Astrocyte (in vitro differentiated cells and primary cell): ENCODE data around the gene CAMK2N1. TPM values are rescaled to one million over a fixed set of nuclear protein-coding genes. Genes with fewer than 3 reads are reported as not detected.

Experiments used
- DNase-seq: peaks from one replicate; pipeline ENCODE4 v3.0.0-alpha.2; 2010; ENCODE audit warnings: low read depth
- FAIRE-seq: peaks from 2 replicates; lab custom pipeline; 2011; peaks lifted over from hg19 to GRCh38; lab: Jason Lieb, UNC
- H2AFZ ChIP-seq: 2 replicates; pipeline ENCODE4 v1.6.0; 2012; ENCODE audit warnings: low read depth, low read length, inconsistent platforms
- H3K27ac ChIP-seq: 2 replicates; pipeline ENCODE4 v1.5.1; 2011; ENCODE audit warnings: low read depth, low read length, inconsistent platforms
- H3K27me3 ChIP-seq: 2 replicates; pipeline ENCODE4 v1.6.0; 2011; ENCODE audit warnings: low read length, inconsistent platforms; ENCODE audit not compliant: insufficient read depth
- H3K36me3 ChIP-seq: 2 replicates; pipeline ENCODE4 v1.5.1; 2011; ENCODE audit warnings: low read length, inconsistent platforms; ENCODE audit not compliant: insufficient read depth
- H3K4me1 ChIP-seq: 2 replicates; pipeline ENCODE4 v1.5.1; 2011; ENCODE audit warnings: low read length, inconsistent platforms; ENCODE audit not compliant: insufficient read depth
- H3K4me2 ChIP-seq: 2 replicates; pipeline ENCODE4 v1.6.0; 2012; ENCODE audit warnings: low read length, inconsistent platforms
- H3K4me3 ChIP-seq: 2 replicates; pipeline ENCODE4 v1.5.1; 2011; ENCODE audit warnings: low read depth, mild to moderate bottlenecking, low read length, inconsistent platforms; ENCODE audit not compliant: insufficient read depth
- H3K79me2 ChIP-seq: 2 replicates; pipeline ENCODE4 v1.6.0; 2012; ENCODE audit warnings: mild to moderate bottlenecking, low read length, inconsistent platforms; ENCODE audit not compliant: insufficient read depth
- H3K9ac ChIP-seq: 2 replicates; pipeline ENCODE4 v1.6.0; 2012; ENCODE audit warnings: mild to moderate bottlenecking, low read length, inconsistent platforms
- H3K9me3 ChIP-seq: 2 replicates; pipeline ENCODE4 v1.5.1; 2012; ENCODE audit warnings: low read depth, mild to moderate bottlenecking, low read length, inconsistent platforms; ENCODE audit not compliant: insufficient read depth
- H4K20me1 ChIP-seq: 2 replicates; pipeline ENCODE4 v1.6.0; 2012; ENCODE audit warnings: low read length, inconsistent platforms; ENCODE audit not compliant: insufficient read depth
- H3K27ac Mint-ChIP-seq: one replicate; pipeline ENCODE4 v1.8.0; 2021; ENCODE audit warnings: mild to moderate bottlenecking, mixed read lengths; ENCODE audit not compliant: unreplicated experiment
- H3K27me3 Mint-ChIP-seq: one replicate; pipeline ENCODE4 v1.8.0; 2021; ENCODE audit warnings: low read depth, mixed read lengths; ENCODE audit not compliant: unreplicated experiment
- H3K36me3 Mint-ChIP-seq: one replicate; pipeline ENCODE4 v1.8.0; 2021; ENCODE audit warnings: low read depth, mixed read lengths; ENCODE audit not compliant: unreplicated experiment
- H3K4me1 Mint-ChIP-seq: one replicate; pipeline ENCODE4 v1.8.0; 2021; ENCODE audit warnings: low read depth, mixed read lengths; ENCODE audit not compliant: unreplicated experiment
- H3K4me3 Mint-ChIP-seq: one replicate; pipeline ENCODE4 v1.8.0; 2021; ENCODE audit warnings: mild to moderate bottlenecking, moderate library complexity, mixed read lengths; ENCODE audit not compliant: unreplicated experiment
- H3K9me3 Mint-ChIP-seq: one replicate; pipeline ENCODE4 v1.8.0; 2021; ENCODE audit warnings: mild to moderate bottlenecking, mixed read lengths; ENCODE audit not compliant: unreplicated experiment
- EZH2 ChIP-seq: IDR thresholded peaks from 2 replicates; pipeline ENCODE4 v1.6.1; 2012; ENCODE audit warnings: mild to moderate bottlenecking, low read length, inconsistent platforms; ENCODE audit not compliant: insufficient read depth
- total RNA-seq: library from RNA; stranded (reverse); gene quantifications from 2 replicates; pipeline ENCODE4 v1.2.1, GENCODE V29; 2021
- TF ChIP-seq, protein P1 (sequence below): IDR thresholded peaks from 2 replicates; pipeline ENCODE4 v1.5.1; 2011; ENCODE audit warnings: low read depth, mild to moderate bottlenecking, inconsistent platforms, low read length, moderate library complexity; ENCODE audit not compliant: insufficient read depth

The CAMK2N1 gene
- total RNA-seq, 1 donor from 2014 or later: 18.9 TPM

DNA sequence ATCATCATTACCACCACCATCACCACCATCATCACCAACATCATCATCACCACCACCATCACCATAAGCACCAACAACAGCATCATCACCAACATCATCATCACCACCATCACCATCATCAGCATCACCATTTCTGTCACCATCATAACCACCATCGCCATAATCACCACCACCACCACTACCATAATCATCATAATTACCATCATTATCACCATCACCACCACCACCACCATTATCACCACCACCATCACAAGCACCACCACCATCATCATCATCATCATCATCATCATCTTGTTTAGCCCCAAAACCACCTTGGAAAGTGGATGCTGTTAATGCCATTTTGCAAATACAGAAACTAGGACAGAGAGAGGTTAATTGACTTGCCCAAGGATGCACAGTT is 22.5 kb downstream of the CAMK2N1 start:
- DNase-seq (no peak), FAIRE-seq (no peak)
- Mint-ChIP-seq H3K36me3 (no peaks in the 10 kb centered on the region), H3K27me3 (peaks cover 43% of the 10 kb centered on the region), H3K4me3 (no peak overlapping the region), H3K9me3 (peaks cover 3% of the 10 kb centered on the region), H3K27ac (no peak overlapping the region), H3K4me1 (no peaks in the 10 kb centered on the region)
- Histone ChIP-seq H3K9ac (no peak overlapping the region), H3K4me2 (no peak overlapping the region), H4K20me1 (no peaks in the 10 kb centered on the region), H3K27me3 (peaks cover 37% of the 10 kb centered on the region), H3K4me3 (no peak overlapping the region), H2AFZ (no peak overlapping the region), H3K9me3 (peaks cover 5% of the 10 kb centered on the region), H3K79me2 (no peaks in the 10 kb centered on the region), H3K4me1 (no peaks in the 10 kb centered on the region), H3K36me3 (no peaks in the 10 kb centered on the region), H3K27ac (no peak overlapping the region)
- no peak for TF ChIP-seq EZH2
- TF ChIP-seq, protein P1, sequence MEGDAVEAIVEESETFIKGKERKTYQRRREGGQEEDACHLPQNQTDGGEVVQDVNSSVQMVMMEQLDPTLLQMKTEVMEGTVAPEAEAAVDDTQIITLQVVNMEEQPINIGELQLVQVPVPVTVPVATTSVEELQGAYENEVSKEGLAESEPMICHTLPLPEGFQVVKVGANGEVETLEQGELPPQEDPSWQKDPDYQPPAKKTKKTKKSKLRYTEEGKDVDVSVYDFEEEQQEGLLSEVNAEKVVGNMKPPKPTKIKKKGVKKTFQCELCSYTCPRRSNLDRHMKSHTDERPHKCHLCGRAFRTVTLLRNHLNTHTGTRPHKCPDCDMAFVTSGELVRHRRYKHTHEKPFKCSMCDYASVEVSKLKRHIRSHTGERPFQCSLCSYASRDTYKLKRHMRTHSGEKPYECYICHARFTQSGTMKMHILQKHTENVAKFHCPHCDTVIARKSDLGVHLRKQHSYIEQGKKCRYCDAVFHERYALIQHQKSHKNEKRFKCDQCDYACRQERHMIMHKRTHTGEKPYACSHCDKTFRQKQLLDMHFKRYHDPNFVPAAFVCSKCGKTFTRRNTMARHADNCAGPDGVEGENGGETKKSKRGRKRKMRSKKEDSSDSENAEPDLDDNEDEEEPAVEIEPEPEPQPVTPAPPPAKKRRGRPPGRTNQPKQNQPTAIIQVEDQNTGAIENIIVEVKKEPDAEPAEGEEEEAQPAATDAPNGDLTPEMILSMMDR: no peak

DNA sequence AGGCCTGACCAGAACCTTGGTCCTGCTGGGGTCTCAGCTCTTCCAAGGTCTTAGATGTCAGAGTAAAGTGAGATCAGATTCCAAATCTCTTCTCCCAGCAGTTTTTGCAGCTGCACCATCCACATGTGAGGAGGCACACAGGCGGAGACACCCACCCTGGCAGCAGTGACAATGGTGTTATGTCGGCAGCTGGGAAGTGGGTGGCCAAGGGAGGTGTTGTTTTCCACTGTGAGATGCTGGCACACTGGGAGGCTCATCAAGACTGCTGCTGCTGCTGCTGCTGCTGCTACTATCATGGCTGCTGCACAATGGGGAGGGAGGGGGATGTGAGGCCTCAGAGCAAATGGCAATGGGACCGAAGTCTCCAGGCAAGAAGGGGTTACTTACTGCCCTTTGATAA is 23.6 kb downstream of the CAMK2N1 start:
- no peak for FAIRE-seq
- H3K27me3 ChIP-seq: peaks cover 31% of the 10 kb centered on the region
- H3K36me3 Mint-ChIP-seq: no peaks in the 10 kb centered on the region

DNA sequence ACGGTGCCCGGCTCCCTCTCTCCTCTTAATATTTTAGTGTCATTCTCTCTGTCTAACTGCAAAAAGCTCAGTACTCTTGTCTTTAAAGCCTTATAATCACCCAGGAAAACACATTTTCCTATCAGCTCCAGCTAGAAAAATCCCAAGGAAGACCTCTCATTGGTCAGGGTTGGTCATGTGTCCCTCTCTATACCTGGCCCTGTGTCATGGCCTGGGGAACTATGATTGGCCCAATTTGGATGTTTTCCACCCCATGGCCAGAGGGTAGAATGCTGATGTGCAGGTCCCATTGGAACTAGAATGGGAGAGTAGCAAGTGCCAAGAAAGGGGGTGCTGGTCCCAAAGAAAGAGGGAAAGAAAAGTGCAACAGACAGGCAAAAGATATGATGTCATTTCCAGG is 27.3 kb downstream of the CAMK2N1 start:
- Histone ChIP-seq H3K79me2 (no peaks in the 10 kb centered on the region), H3K4me2 (no peak overlapping the region), H3K9ac (no peak overlapping the region), H3K27ac (no peak overlapping the region), H3K4me1 (no peaks in the 10 kb centered on the region), H2AFZ (no peak overlapping the region), H3K27me3 (peaks cover 12% of the 10 kb centered on the region), H3K9me3 (peaks cover 5% of the 10 kb centered on the region), H4K20me1 (no peaks in the 10 kb centered on the region), H3K4me3 (no peak overlapping the region), H3K36me3 (no peaks in the 10 kb centered on the region)
- Mint-ChIP-seq H3K36me3 (no peaks in the 10 kb centered on the region), H3K4me1 (no peaks in the 10 kb centered on the region), H3K27ac (no peak overlapping the region), H3K27me3 (peaks cover 46% of the 10 kb centered on the region), H3K9me3 (peaks cover 2% of the 10 kb centered on the region), H3K4me3 (no peak overlapping the region)
- no peak for TF ChIP-seq EZH2
- TF ChIP-seq, protein P1: no peak
- FAIRE-seq (no peak), DNase-seq (no peak)

More for the DNA sequence above, 23.6 kb downstream of the CAMK2N1 start:
- Histone ChIP-seq H3K9ac (no peak overlapping the region), H3K4me3 (no peak overlapping the region), H3K36me3 (no peaks in the 10 kb centered on the region), H3K4me2 (no peak overlapping the region), H3K79me2 (no peaks in the 10 kb centered on the region), H3K27ac (no peak overlapping the region), H4K20me1 (no peaks in the 10 kb centered on the region), H3K9me3 (peaks cover 5% of the 10 kb centered on the region), H2AFZ (no peak overlapping the region), H3K4me1 (no peaks in the 10 kb centered on the region)
- peaks cover 38% of the 10 kb centered on the region for H3K27me3 Mint-ChIP-seq
- H3K9me3 Mint-ChIP-seq: peaks cover 3% of the 10 kb centered on the region
- H3K4me3 Mint-ChIP-seq: no peak overlapping the region
- no peak overlapping the region for H3K27ac Mint-ChIP-seq
- H3K4me1 Mint-ChIP-seq: no peaks in the 10 kb centered on the region
- TF ChIP-seq, protein P1: no peak
- TF ChIP-seq EZH2: no peak
- DNase-seq: no peak
